GM12892 (cell line): Measurements from ENCODE around the gene GYG1.

ENCODE experiments used
- DNase-seq: peaks from one replicate; pipeline ENCODE4 v3.0.0; 2011; ENCODE audit not compliant: insufficient read length
- FAIRE-seq: peaks from 2 replicates; lab custom pipeline; 2011; peaks lifted over from hg19 to GRCh38; lab: Jason Lieb, UNC
- POLR2A ChIP-seq: IDR thresholded peaks from 2 replicates; pipeline ENCODE4 v1.6.1; 2011; ENCODE audit warnings: low read depth, low read length, control low read depth
- POLR2AphosphoS5 ChIP-seq: IDR thresholded peaks from 2 replicates; pipeline ENCODE4 v1.6.1; 2011; ENCODE audit warnings: low read depth, low read length, control low read depth
- TAF1 ChIP-seq: IDR thresholded peaks from 2 replicates; pipeline ENCODE4 v1.6.1; 2011; ENCODE audit warnings: low read depth, mild to moderate bottlenecking, control low read depth, low read length, borderline replicate concordance

GYG1 gene

GRCh38 chr3:149009732-149010131, 18.4 kb downstream of the GYG1 start:
- DNase-seq: no peak
- no peak for FAIRE-seq
- TF ChIP-seq TAF1: no peak
- TF ChIP-seq POLR2AphosphoS5: no peak
- no peak for TF ChIP-seq POLR2A

GRCh38 chr3:149010504-149010951, 19.2 kb downstream of the GYG1 start:
- FAIRE-seq (no peak), DNase-seq (no peak)

GRCh38 chr3:149010966-149011365, 19.6 kb downstream of the GYG1 start:
- no peak for FAIRE-seq
- TF ChIP-seq POLR2A (no peak), TAF1 (no peak)

More at GRCh38 chr3:149010504-149010951, 19.2 kb downstream of the GYG1 start:
- TF ChIP-seq POLR2AphosphoS5 (no peak), TAF1 (no peak), POLR2A (no peak)

GRCh38 chr3:149011676-149012075, 20.3 kb downstream of the GYG1 start:
- no peak for DNase-seq
- TF ChIP-seq POLR2AphosphoS5 (no peak), TAF1 (no peak), POLR2A (no peak)
- no peak for FAIRE-seq

More at GRCh38 chr3:149010966-149011365, 19.6 kb downstream of the GYG1 start:
- DNase-seq: no peak

GRCh38 chr3:149013726-149014125, 22.4 kb downstream of the GYG1 start:
- no peak for TF ChIP-seq TAF1
- no peak for TF ChIP-seq POLR2A
- no peak for TF ChIP-seq POLR2AphosphoS5

GRCh38 chr3:149015393-149015792, 24.1 kb downstream of the GYG1 start:
- DNase-seq (no peak), FAIRE-seq (no peak)
- TF ChIP-seq TAF1 (no peak), POLR2AphosphoS5 (no peak), POLR2A (no peak)

More at GRCh38 chr3:149013726-149014125, 22.4 kb downstream of the GYG1 start:
- FAIRE-seq (no peak), DNase-seq (no peak)

GRCh38 chr3:149016242-149016641, 24.9 kb downstream of the GYG1 start:
- no peak for DNase-seq

GRCh38 chr3:149016669-149017541, 25.6 kb downstream of the GYG1 start:
- DNase-seq (no peak), FAIRE-seq (no peak)
- TF ChIP-seq POLR2AphosphoS5 (no peak), POLR2A (no peak), TAF1 (no peak)

More at GRCh38 chr3:149016242-149016641, 24.9 kb downstream of the GYG1 start:
- no peak for TF ChIP-seq POLR2AphosphoS5
- TF ChIP-seq TAF1: no peak
- no peak for FAIRE-seq

GRCh38 chr3:149018247-149018646, 26.9 kb downstream of the GYG1 start:
- no peak for TF ChIP-seq TAF1
- TF ChIP-seq POLR2A: no peak
- no peak for FAIRE-seq
- no peak for DNase-seq

- TF ChIP-seq TAF1: no peak
- no peak for TF ChIP-seq POLR2AphosphoS5
- TF ChIP-seq POLR2A: no peak
- no peak for FAIRE-seq
These were observed 28.2 kb downstream of the GYG1 start for GRCh38 chr3:149019580-149019979.

GRCh38 chr3:149020196-149020838, 29.0 kb downstream of the GYG1 start:
- TF ChIP-seq POLR2AphosphoS5: no peak
- TF ChIP-seq TAF1: no peak
- TF ChIP-seq POLR2A: no peak
- DNase-seq (no peak), FAIRE-seq (no peak)

More at GRCh38 chr3:149019580-149019979, 28.2 kb downstream of the GYG1 start:
- no peak for DNase-seq
